Glutamatergic neuron (in vitro differentiated cells): ENCODE measurements around the gene FGF14. TPM values are rescaled to one million over a fixed set of nuclear protein-coding genes. Genes with fewer than 3 reads are reported as not detected.

Source experiments
- DNase-seq: peaks from one replicate; pipeline ENCODE4 v3.0.0; 2022
- H3K27ac Mint-ChIP-seq: one replicate; pipeline ENCODE4 v1.8.0; 2020; ENCODE audit warnings: mild to moderate bottlenecking, mixed read lengths, inconsistent platforms; ENCODE audit not compliant: unreplicated experiment
- H3K27me3 Mint-ChIP-seq: one replicate; pipeline ENCODE4 v1.8.0; 2020; ENCODE audit warnings: mild to moderate bottlenecking, moderate library complexity, mixed read lengths, inconsistent platforms; ENCODE audit not compliant: unreplicated experiment
- H3K36me3 Mint-ChIP-seq: one replicate; pipeline ENCODE4 v1.8.0; 2020; ENCODE audit warnings: mild to moderate bottlenecking, mixed read lengths, inconsistent platforms; ENCODE audit not compliant: unreplicated experiment
- H3K4me1 Mint-ChIP-seq: one replicate; pipeline ENCODE4 v1.8.0; 2020; ENCODE audit warnings: mild to moderate bottlenecking, low read depth, mixed read lengths, inconsistent platforms; ENCODE audit not compliant: unreplicated experiment
- H3K4me3 Mint-ChIP-seq: one replicate; pipeline ENCODE4 v1.8.0; 2020; ENCODE audit warnings: mild to moderate bottlenecking, mixed read lengths, inconsistent platforms; ENCODE audit not compliant: unreplicated experiment
- H3K9me3 Mint-ChIP-seq: one replicate; pipeline ENCODE4 v1.8.0; 2020; ENCODE audit warnings: mild to moderate bottlenecking, moderate library complexity, mixed read lengths, inconsistent platforms; ENCODE audit not compliant: unreplicated experiment
- CTCF ChIP-seq: fragments of 200-600 bp; sonication (generic); IDR thresholded peaks from one replicate; pipeline ENCODE4 v1.5.0; 2021; ENCODE audit not compliant: partially characterized antibody, unreplicated experiment
- total RNA-seq: library from RNA; stranded (reverse); fragmentation: NEBNext Ultra II Directional; extraction: Animal tissue kit (Norgen Biotek cat#: 25700); gene quantifications from one replicate; pipeline ENCODE4 v1.2.1, GENCODE V29; 2021; ENCODE audit not compliant: unreplicated experiment

FGF14 gene
- total RNA-seq, 1 donor from 2014 or later, result 17.8 TPM

GRCh38 chr13:102040812-102041211 is 361.0 kb downstream of the FGF14 start:
- DNase-seq, result no peak
- H3K36me3 Mint-ChIP-seq, result peaks cover 5% of the 10 kb centered on the region
- H3K27ac Mint-ChIP-seq, result no peak overlapping the region
- peaks cover 16% of the 10 kb centered on the region for H3K4me1 Mint-ChIP-seq
- H3K4me3 Mint-ChIP-seq, result no peak overlapping the region
- H3K9me3 Mint-ChIP-seq, result no peaks in the 10 kb centered on the region
- H3K27me3 Mint-ChIP-seq, result no peaks in the 10 kb centered on the region
- TF ChIP-seq CTCF, result no peak

- DNase-seq, result no peak
- Mint-ChIP-seq H3K27me3 (peaks cover 1% of the 10 kb centered on the region), H3K27ac (peak overlapping the region; percentile 29), H3K4me1 (peaks cover 22% of the 10 kb centered on the region), H3K36me3 (peaks cover 5% of the 10 kb centered on the region), H3K4me3 (no peak overlapping the region), H3K9me3 (no peaks in the 10 kb centered on the region)
- TF ChIP-seq CTCF, result no peak
Measured at GRCh38 chr13:102039264-102039663, 362.6 kb downstream of the FGF14 start.

- no peak for DNase-seq
- TF ChIP-seq CTCF, result no peak
- no peak overlapping the region for H3K4me3 Mint-ChIP-seq
- peaks cover 1% of the 10 kb centered on the region for H3K27me3 Mint-ChIP-seq
- peaks cover 27% of the 10 kb centered on the region for H3K4me1 Mint-ChIP-seq
- no peaks in the 10 kb centered on the region for H3K9me3 Mint-ChIP-seq
- H3K27ac Mint-ChIP-seq, result peak overlapping the region; percentile 29
- H3K36me3 Mint-ChIP-seq, result peaks cover 5% of the 10 kb centered on the region
Measured at GRCh38 chr13:102038787-102039186, 363.1 kb downstream of the FGF14 start.

- peaks cover 5% of the 10 kb centered on the region for H3K36me3 Mint-ChIP-seq
Measured at GRCh38 chr13:102035969-102036368, 365.9 kb downstream of the FGF14 start.

GRCh38 chr13:102033857-102034331 is 368.0 kb downstream of the FGF14 start:
- H3K36me3 Mint-ChIP-seq, result peaks cover 5% of the 10 kb centered on the region
- peak overlapping the region; percentile 72 for H3K4me3 Mint-ChIP-seq
- peaks cover 1% of the 10 kb centered on the region for H3K27me3 Mint-ChIP-seq
- peaks cover 26% of the 10 kb centered on the region for H3K4me1 Mint-ChIP-seq
- peak overlapping the region; percentile 91 for H3K27ac Mint-ChIP-seq
- DNase-seq, result no peak
- H3K9me3 Mint-ChIP-seq, result no peaks in the 10 kb centered on the region
- no peak for TF ChIP-seq CTCF

More at GRCh38 chr13:102035969-102036368, 365.9 kb downstream of the FGF14 start:
- no peak overlapping the region for H3K27ac Mint-ChIP-seq
- TF ChIP-seq CTCF, result no peak
- no peaks in the 10 kb centered on the region for H3K9me3 Mint-ChIP-seq
- no peak overlapping the region for H3K4me3 Mint-ChIP-seq
- H3K4me1 Mint-ChIP-seq, result peaks cover 35% of the 10 kb centered on the region
- no peak for DNase-seq
- peaks cover 1% of the 10 kb centered on the region for H3K27me3 Mint-ChIP-seq
